Measurements from ENCODE around the gene SPATA46.

The SPATA46 gene

GRCh38 chr1:162390396-162391185, 13.9 kb upstream of the SPATA46 start:
- no peak for DNase-seq

GRCh38 chr1:162389971-162390370, 13.3 kb upstream of the SPATA46 start:
- no peak for DNase-seq

DNA sequence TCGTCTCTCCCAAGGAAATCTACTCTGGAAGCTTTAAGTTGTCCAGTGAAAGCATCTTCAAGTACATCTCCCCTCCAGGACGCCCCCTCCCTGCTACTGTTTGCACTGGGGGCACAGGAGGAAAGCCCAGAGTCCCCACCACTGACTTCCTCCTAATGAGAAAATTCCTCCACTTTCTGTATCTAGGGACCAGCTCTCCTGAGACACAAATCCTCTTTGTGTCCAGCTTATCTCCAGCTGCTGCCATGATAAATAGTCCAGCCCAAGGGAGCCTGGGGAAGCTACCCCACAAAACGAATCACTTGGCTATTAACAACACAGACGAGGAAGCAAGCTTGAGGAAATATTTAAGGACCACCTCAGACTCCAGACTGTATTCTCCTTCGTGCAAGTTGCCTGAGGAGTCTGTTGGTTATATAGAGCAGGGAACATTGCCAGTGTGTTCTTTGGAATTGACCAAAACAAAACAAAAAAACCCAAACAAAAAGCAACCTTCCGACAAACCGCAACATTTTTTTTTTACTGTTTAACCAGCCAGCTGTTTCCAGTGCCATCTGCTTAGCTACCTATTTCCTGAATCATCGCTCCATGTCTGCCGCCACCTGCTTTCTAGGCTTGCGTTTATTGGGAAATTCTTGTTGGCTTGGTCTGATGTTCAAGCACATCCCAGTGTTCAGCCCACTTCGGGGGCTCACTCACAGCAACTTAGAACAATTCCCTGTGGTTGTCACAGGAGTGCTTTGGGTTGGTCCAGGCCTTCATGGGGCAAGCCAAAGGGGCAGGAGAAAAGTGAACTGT, 12.6 kb upstream of the SPATA46 start:
- DNase-seq: no peak

GRCh38 chr1:162388615-162389014, 12.0 kb upstream of the SPATA46 start:
- DNase-seq: no peak

DNA sequence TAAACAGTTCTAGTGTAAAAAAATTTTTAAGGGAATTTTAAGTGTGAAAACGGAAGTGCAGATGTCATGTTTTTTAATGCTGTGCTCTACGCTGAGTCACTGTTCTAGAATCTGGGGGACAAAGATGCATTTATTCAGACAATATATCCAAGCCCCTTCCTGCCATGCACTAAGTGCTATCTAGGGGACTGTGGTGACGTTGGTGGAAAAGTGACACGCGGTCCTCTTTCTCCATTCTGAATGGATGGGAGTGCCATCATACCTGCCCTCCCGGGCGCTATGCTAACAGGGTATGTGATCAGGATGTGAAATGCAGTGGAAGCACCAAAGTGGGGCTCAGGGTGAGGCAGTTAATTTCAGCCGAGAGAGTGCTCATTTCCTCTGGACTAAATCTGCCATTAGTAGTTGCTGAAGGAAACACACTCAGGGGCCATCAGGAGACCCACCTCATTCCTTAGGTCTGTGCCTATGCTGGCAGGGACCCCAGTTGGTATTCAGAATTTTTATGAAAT, 11.5 kb upstream of the SPATA46 start:
- DNase-seq: no peak

DNA sequence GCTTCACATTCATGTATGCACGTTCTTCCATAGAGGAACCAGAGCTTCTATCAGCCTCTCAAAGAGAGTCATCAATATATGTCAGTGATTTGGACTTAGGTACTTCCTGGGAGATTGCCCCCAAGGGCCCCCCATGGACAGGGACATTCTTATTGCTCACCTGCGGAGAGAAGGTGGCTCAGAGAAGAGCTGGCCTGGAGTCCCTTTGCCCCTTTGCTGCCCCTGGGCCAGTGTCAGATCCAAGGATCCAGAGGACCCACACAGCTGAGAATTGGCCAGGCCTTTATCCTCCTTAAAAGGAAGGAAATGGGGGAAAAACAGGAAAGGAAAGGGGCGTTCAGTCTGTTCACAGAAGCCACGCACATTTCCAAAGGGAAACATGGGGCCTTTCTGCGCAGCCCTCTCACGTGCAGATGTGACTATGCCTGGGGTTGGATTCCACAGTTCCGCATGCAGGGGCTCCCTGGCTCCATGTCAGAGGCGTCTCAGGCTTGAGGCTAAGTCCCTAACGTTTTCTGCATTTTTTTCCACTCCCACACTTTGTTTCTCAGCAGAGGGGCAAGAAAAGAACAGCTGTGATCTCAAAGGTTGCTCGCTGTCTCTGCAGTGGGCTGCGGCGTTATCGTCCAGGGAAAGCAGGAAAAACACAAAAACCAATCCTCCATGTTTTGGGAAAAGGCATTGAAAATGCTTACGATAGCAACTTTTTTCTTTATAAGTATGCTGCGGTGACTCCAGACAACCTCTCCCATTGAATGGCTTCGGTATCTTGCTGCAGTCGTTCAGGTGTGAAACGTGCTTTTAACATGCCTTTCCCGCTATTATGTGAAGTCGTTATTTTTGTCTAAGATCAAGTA, 10.8 kb upstream of the SPATA46 start:
- no peak for DNase-seq

- no peak for DNase-seq
Measured at GRCh38 chr1:162386292-162387225, 9.9 kb upstream of the SPATA46 start.

GRCh38 chr1:162385702-162386101, 9.0 kb upstream of the SPATA46 start:
- DNase-seq: no peak

DNA sequence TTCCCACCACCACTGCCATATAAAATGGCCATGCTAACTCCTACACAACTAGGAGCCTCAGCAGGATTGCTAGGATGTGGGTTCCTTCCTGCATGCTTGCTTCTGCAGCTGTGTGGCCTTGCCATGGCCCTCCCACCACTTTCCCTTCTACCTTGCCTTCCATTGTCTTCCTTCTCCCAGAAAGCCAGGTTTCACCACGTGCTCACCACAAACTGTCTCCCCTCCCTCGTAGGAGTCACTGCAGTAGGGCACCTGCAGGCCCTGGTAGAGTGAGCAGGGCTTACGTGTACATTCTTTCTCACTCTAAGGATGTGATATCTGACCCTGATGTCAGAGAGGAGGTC, 8.6 kb upstream of the SPATA46 start:
- no peak for DNase-seq

GRCh38 chr1:162384601-162385279, 8.1 kb upstream of the SPATA46 start:
- no peak for DNase-seq

GRCh38 chr1:162384116-162384515, 7.5 kb upstream of the SPATA46 start:
- DNase-seq: no peak

GRCh38 chr1:162383516-162383915, 6.9 kb upstream of the SPATA46 start:
- DNase-seq: no peak

DNA sequence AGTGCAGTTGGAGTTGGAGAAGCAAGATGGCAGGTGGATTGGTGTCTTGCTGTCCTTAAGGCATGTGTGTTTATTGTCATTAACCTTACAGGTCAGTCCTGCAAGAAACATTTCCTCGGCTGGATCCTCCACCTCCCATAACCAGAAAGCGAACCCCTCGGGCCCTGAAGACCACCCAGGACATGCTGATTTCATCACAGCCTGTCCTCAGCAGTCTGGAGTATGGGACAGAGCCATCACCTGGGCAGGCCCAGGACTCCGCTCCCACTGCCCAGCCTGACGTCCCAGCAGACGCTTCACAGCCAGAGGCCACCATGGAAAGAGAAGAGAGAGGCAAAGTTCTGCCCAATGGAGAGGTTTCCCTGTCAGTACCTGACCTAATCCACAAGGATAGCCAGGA, 6.4 kb upstream of the SPATA46 start:
- no peak for DNase-seq

DNA sequence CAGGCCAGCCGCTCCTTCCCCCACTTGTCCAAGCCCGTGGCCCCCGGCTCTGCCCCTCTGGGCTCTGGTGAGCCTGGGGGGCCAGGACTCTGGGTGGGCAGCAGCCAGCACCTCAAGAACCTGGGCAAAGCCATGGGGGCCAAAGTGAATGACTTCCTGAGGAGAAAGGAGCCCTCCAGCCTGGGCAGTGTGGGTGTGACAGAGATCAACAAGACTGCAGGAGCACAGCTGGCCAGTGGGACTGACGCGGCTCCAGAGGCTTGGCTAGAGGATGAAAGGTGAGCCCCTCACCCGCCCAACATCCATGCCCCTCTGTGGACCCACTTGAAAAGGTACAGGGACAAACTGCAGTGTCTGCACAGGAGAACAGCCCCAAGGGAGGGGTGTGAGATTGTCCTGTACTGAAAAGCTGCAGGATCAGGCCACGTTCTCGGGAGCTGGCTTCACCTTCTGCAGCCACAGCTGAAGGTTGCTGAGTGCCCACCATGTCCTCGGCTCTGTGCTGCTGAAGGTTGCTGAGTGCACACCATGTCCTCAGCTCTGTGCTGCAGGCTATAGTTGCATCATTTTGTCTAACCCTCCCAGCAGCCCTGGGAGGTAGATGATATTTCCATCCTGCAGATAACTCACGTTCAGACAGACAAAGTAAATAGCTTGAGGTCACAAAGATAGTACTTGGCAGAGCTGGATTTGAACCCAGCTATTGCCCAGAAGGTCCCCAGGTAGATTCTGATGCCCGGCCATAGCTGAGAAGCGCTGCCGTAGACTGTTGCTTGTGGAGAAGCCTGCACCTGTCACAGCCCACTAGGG, 5.5 kb upstream of the SPATA46 start:
- DNase-seq: no peak

GRCh38 chr1:162381383-162381782, 4.7 kb upstream of the SPATA46 start, which contains the start of gene C1orf226:
C1orf226 (plus strand) TSS chr1:162381728; CDS start chr1:162381902, 174 bp downstream.
- no peak for DNase-seq

DNA sequence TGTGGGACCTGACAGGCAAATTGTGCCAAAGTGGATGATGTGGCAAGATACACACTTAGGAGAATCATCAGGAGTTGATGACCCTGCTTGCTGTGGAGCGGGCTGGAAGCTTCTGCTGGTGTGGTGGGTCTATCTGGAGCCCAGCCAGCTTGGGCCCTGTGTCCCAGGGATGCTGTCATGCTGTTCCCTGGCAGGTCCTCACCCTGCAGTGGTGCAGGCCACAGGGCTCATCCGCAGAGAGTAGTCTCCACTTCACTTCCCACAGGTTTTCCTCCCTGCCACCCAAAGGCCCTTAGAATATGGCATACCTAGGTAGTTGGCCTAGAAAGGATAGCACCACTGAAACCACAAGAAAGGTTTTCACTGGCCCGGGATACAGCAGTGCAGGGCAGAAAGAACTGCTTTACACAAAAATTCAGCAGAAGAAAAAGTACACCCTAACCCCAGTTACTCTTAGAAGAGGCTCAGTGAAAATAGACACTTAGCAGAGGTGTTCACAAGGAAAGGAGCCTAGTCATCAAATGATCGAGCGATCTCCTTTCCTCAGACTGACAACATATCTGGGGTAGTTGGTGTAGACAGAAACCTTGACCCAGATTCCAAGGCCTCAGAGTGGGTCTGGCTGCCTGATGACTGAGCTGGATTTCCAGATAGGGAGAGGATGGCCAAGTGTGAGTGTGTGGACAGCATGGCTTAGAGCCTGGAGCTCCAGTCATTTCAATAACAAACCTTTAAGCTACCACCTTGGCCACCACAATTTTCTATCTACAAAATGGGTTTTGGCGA, 3.6 kb upstream of the SPATA46 start:
- DNase-seq: no peak

- no peak for DNase-seq
Measured at GRCh38 chr1:162375463-162375862, 1.2 kb downstream of the SPATA46 start.

DNA sequence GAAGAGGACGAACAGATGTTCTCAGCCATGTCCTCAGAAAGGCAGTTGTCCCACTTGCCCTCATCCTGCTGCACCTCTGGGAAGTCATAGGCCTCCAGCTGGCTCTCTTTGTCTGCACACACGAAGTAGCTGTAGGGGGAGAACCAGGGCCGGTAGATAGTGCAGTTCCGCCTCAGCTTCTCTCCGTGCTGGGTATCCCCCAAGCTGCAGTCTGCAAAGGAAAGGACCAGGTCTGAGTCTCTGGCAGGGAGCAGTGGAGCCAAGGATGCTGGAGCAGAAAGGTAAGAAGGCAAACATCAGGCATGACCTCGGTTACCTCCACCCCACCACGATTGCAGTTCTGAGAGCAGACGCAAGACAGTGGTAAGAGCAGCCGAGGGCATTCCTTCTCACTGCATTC, 2.2 kb downstream of the SPATA46 start:
- DNase-seq: no peak

- no peak for DNase-seq
Measured at GRCh38 chr1:162373541-162374260, 3.0 kb downstream of the SPATA46 start.

All from NCI-H1048 (cell line).